HepG2 (cell line): Measurements from ENCODE around the gene AKTIP. TPM values are rescaled to one million over a fixed set of nuclear protein-coding genes. Genes with fewer than 3 reads are reported as not detected.
A peak's percentile ranks its signal among the peaks of the same experiment; 100 is the strongest.

ENCODE experiments used
- ATAC-seq: fragments of 200-7000 bp; cut with Tn5 transposase; 3 replicates; pipeline ENCODE4 v1.9.1; 2020; ENCODE audit warnings: mild to moderate bottlenecking, moderate library complexity
- BruUV-seq: library from RNA; stranded (reverse); fragments of 400-500 nt; replicated peaks from 2 replicates; lab custom pipeline; 2021; lab: Mats Ljungman, UMichigan
- CTCF ChIA-PET: fragments of 300-600 bp; formaldehyde crosslinking; extraction: SDS; loops from one replicate; lab custom pipeline; 2021; ENCODE audit warnings: low total read pairs, inconsistent platforms, low intra/inter-chr PET ratio; lab: Yijun Ruan, JAX
- POLR2A ChIA-PET: fragments of 350-600 bp; sonication (Branson Sonifier 250); formaldehyde crosslinking; loops from one replicate; lab custom pipeline; 2020; ENCODE audit warnings: antibody characterized with exemption, inconsistent platforms; lab: Yijun Ruan, JAX
- DNase-seq: peaks from one replicate; pipeline ENCODE4 v3.0.0-alpha.2; 2015; ENCODE audit warnings: low spot score
- FAIRE-seq: peaks from 3 replicates; lab custom pipeline; 2011; peaks lifted over from hg19 to GRCh38; lab: Jason Lieb, UNC
- H2AFZ ChIP-seq: one replicate; pipeline ENCODE4 v1.6.1; 2011; ENCODE audit warnings: low read length, inconsistent platforms
- H3K27ac ChIP-seq: fragments of 300-600 bp; 3 replicates; pipeline ENCODE4 v1.8.0; 2011; ENCODE audit warnings: mixed run types, mild to moderate bottlenecking, mixed read lengths, low read length, inconsistent platforms; ENCODE audit not compliant: insufficient read depth; ENCODE audit errors: extremely low read length
- H3K27me3 ChIP-seq, 2 experiments: fragments of 200-600 bp in 1 of 2; 2 replicates in 1 of 2; 3 replicates in 1 of 2; pipeline versions ENCODE4 v1.6.0 to v1.8.0; 2011; ENCODE audit warnings: low read length in 2 of 2, mild to moderate bottlenecking in 2 of 2, moderate library complexity in 2 of 2, inconsistent platforms in 1 of 2; ENCODE audit not compliant: insufficient read depth in 2 of 2, control insufficient read depth in 1 of 2
- H3K36me3 ChIP-seq, 2 experiments: fragments of 200-600 bp in 1 of 2; replicated peaks in 1 of 2; 2 replicates in 1 of 2; 3 replicates in 1 of 2; pipeline versions ENCODE4 v1.5.1 to v1.8.0; 2011; ENCODE audit warnings: low read length in 2 of 2, inconsistent platforms in 1 of 2; ENCODE audit not compliant: insufficient read depth in 2 of 2, control insufficient read depth in 1 of 2
- H3K4me1 ChIP-seq: 2 replicates; pipeline ENCODE4 v1.5.1; 2012; ENCODE audit warnings: low read length, inconsistent platforms; ENCODE audit not compliant: insufficient read depth
- H3K4me2 ChIP-seq: 2 replicates; pipeline ENCODE4 v1.6.0; 2011; ENCODE audit warnings: low read depth, low read length, inconsistent platforms
- H3K4me3 ChIP-seq, 3 experiments: fragments of 200-600 bp in 1 of 3; sonication (generic), shearing (Covaris generic) in 1 of 3; replicated peaks in 1 of 3; 2 replicates each; pipeline ENCODE4 v1.5.1; 2011 to 2016; ENCODE audit warnings: low read length in 3 of 3, inconsistent platforms in 2 of 3, low read depth in 2 of 3, mild to moderate bottlenecking in 2 of 3, control low read depth in 1 of 3, mixed read lengths in 1 of 3; ENCODE audit not compliant: insufficient read depth in 1 of 3
- H3K79me2 ChIP-seq: one replicate; pipeline ENCODE4 v1.6.1; 2011; ENCODE audit warnings: low read length, inconsistent platforms; ENCODE audit not compliant: insufficient read depth
- H3K9ac ChIP-seq: 2 replicates; pipeline ENCODE4 v1.6.0; 2011; ENCODE audit warnings: mild to moderate bottlenecking, low read depth, low read length, inconsistent platforms; ENCODE audit not compliant: insufficient read depth
- H3K9me3 ChIP-seq: 2 replicates; pipeline ENCODE4 v1.5.1; 2012; ENCODE audit warnings: mild to moderate bottlenecking, low read length
- H4K20me1 ChIP-seq: 2 replicates; pipeline ENCODE4 v1.6.0; 2011; ENCODE audit warnings: inconsistent platforms, mild to moderate bottlenecking, low read length, moderate library complexity; ENCODE audit not compliant: insufficient read depth
- ATF7-NPFF ChIP-seq: sonication (generic); formaldehyde crosslinking; IDR thresholded peaks from 2 replicates; pipeline ENCODE4 v1.8.1; 2023; ENCODE audit warnings: mild to moderate bottlenecking, low read depth, missing genetic modification reagents, moderate library complexity
- BCL6 ChIP-seq: IDR thresholded peaks from 2 replicates; pipeline ENCODE4 v1.6.1; 2016; ENCODE audit warnings: missing genetic modification reagents, missing compliant biosample characterization
- FOSL2 ChIP-seq: sonication (generic); formaldehyde crosslinking; IDR thresholded peaks from 2 replicates; pipeline ENCODE4 v1.4.0; 2020; ENCODE audit warnings: missing genetic modification reagents
- HNRNPH1 ChIP-seq: fragments of 200-400 bp; formaldehyde crosslinking; optimal IDR thresholded peaks from 2 replicates; pipeline ENCODE3; 2017; ENCODE audit warnings: mild to moderate bottlenecking, low read depth, low read length
- HOXD1 ChIP-seq: sonication (generic); formaldehyde crosslinking; IDR thresholded peaks from 2 replicates; pipeline ENCODE4 v1.5.0; 2020; ENCODE audit warnings: missing genetic modification reagents
- JUND ChIP-seq: sonication (generic); formaldehyde crosslinking; IDR thresholded peaks from 2 replicates; pipeline ENCODE4 v1.8.0; 2022; ENCODE audit warnings: mild to moderate bottlenecking, missing genetic modification reagents
- MAZ ChIP-seq, 2 experiments: sonication (generic) in 1 of 2; formaldehyde crosslinking in 1 of 2; IDR thresholded peaks; 2 replicates each; pipeline versions ENCODE4 v1.5.0 to v1.6.1; 2012 to 2020; ENCODE audit warnings: low read depth in 2 of 2, mild to moderate bottlenecking in 2 of 2, borderline replicate concordance in 1 of 2, improper control_type of control experiment in 1 of 2, low read length in 1 of 2, missing genetic modification reagents in 1 of 2, moderate library complexity in 1 of 2
- PHF5A ChIP-seq: IDR thresholded peaks from one replicate; pipeline ENCODE4 v1.6.1; 2018; ENCODE audit warnings: low read depth, missing genetic modification reagents; ENCODE audit not compliant: unreplicated experiment
- TMF1 ChIP-seq: sonication (generic); formaldehyde crosslinking; IDR thresholded peaks from 2 replicates; pipeline ENCODE4 v1.8.1; 2022; ENCODE audit warnings: low read depth, missing genetic modification reagents
- XBP1 ChIP-seq: sonication (generic); formaldehyde crosslinking; IDR thresholded peaks from 2 replicates; pipeline ENCODE4 v1.5.0; 2020; ENCODE audit warnings: missing genetic modification reagents
- ZNF605 ChIP-seq: sonication (generic); formaldehyde crosslinking; IDR thresholded peaks from 2 replicates; pipeline ENCODE4 v1.8.0; 2022; ENCODE audit warnings: mild to moderate bottlenecking, missing genetic modification reagents
- ZNF772 ChIP-seq: sonication (generic); formaldehyde crosslinking; IDR thresholded peaks from 2 replicates; pipeline ENCODE4 v1.5.0; 2020; ENCODE audit warnings: mild to moderate bottlenecking, missing genetic modification reagents
- ZSCAN31 ChIP-seq: sonication (generic); formaldehyde crosslinking; IDR thresholded peaks from 2 replicates; pipeline ENCODE4 v1.5.0; 2020; ENCODE audit warnings: low read depth, mild to moderate bottlenecking, missing genetic modification reagents
- WGBS: methylation state at CpG from one replicate; pipeline ENCODE4 v1.1.6; 2017; ENCODE audit warnings: low lambda C conversion rate; 5-methylcytosine and 5-hydroxymethylcytosine counted together
- in situ Hi-C: cut with HindIII; loops from 2 replicates; pipeline ENCODE4 v1.10.0; 2017; ENCODE audit warnings: low pct_unique_long_range_greater_than_20kb; ENCODE audit not compliant: extremely low pct_ligation_motif_present
- intact Hi-C: fragments of 100-400 bp; cut with micrococcal nuclease; formaldehyde crosslinking; loops from one replicate; pipeline ENCODE4 v1.10.0; 2022; ENCODE audit not compliant: unreplicated experiment
- polyA plus RNA-seq, 8 experiments: library from polyadenylated mRNA; depleted of rRNA in 3 of 8; stranded (reverse) in 7 of 8; unstranded in 1 of 8; fragments of >200 nt; fragmentation: Illumina TruSeq in 4 of 8; extraction: Trizol in 4 of 8; gene quantifications; 2 replicates each; pipeline versions ENCODE4 v1.2.1 to v1.2.3, GENCODE V29; 2011 to 2016; ENCODE audit warnings: low read depth in 4 of 8, missing spikeins in 1 of 8, mixed read lengths in 1 of 8; ENCODE audit not compliant: insufficient read depth in 1 of 8
- total RNA-seq, 5 experiments: library from RNA; depleted of rRNA; stranded (reverse); fragments of >200 nt; fragmentation: Illumina TruSeq; extraction: Trizol; gene quantifications; 2 replicates each; pipeline ENCODE4 v1.2.3, GENCODE V29; 2016; ENCODE audit warnings: low read depth in 1 of 5
- TF ChIP-seq, protein P1 (sequence below): sonication (generic); formaldehyde crosslinking; IDR thresholded peaks from 2 replicates; pipeline ENCODE4 v1.8.0; 2022; ENCODE audit warnings: mild to moderate bottlenecking, missing genetic modification reagents; ENCODE audit not compliant: insufficient replicate concordance

AKTIP gene
- total and polyA plus RNA-seq, 2 of the 13 experiments (the other 11 are each of a cell fraction or from before 2014, with no cell fraction given): 28.8 to 49.0 TPM

DNA sequence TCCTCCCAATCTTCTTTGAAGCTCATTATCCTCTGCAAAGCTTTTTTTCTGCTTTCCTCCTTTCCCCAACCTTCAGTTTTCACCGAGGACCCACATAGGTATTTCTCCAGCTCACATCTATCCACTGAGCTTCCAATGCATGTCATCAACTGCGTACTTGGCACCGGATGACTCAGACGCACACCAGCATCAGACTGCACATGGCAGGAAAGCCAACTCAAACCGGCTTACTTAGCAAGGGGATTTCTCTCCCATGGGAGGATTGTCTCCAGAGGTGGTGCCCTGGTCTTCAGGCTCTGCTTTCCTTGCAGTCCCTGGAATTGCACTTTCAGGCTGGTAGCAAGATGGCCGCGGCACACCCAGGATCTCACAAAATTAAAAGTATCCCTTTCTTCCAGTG lies 1.7 kb upstream of the AKTIP start:
- Histone ChIP-seq H3K9ac (peak overlapping the region; percentile 73; the same call in 1 of the 2 replicates), H3K36me3 (no peaks in the 10 kb centered on the region), H3K4me3 (peak overlapping the region in 2 of 3 experiments; percentile 73 to 88; a peak in 3 of 6 replicates), H3K4me1 (peaks cover 32% of the 10 kb centered on the region), H3K27me3 (no peaks in the 10 kb centered on the region; a peak in 1 of 5 replicates), H3K9me3 (no peaks in the 10 kb centered on the region), H3K27ac (peak overlapping the region; percentile 71), H3K79me2 (peaks cover 14% of the 10 kb centered on the region), H4K20me1 (no peaks in the 10 kb centered on the region), H3K4me2 (peak overlapping the region; percentile 97), H2AFZ (no peak overlapping the region)
- DNase-seq: no peak
- no peak for ATAC-seq
- no TSS peak for BruUV-seq
- FAIRE-seq: no peak
- POLR2A ChIA-PET: interaction anchor here (1.0 to 2.5 kb wide), 7 partner anchors 8 to 781 kb away, joined by 3 to 20 read pairs (median 3); partner anchors contain the start of gene RBL2
- CTCF ChIA-PET: no interaction called here
- intact Hi-C loops: no loop called here
- TF ChIP-seq PHF5A (CRISPR knock-in tag) (peak; percentile 17), ZSCAN31 (CRISPR knock-in tag) (0 out of 2 replicates have a peak, but pooled peaks have one; percentile 14), HOXD1 (no peak), MAZ (IDR thresholded peaks at IDR 0.05; ENCODE audit: borderline replicate concordance, low read depth, low read length) (no peak), MAZ (CRISPR knock-in tag; IDR thresholded peaks at IDR 0.05; ENCODE audit: low read depth) (no peak), FOSL2 (CRISPR knock-in tag) (peak; percentile 25; the same call in 1 of the 2 replicates)
- 88% methylated on average over 7 of the region's 7 CpGs for WGBS
- in situ Hi-C loops: no loop called here

DNA sequence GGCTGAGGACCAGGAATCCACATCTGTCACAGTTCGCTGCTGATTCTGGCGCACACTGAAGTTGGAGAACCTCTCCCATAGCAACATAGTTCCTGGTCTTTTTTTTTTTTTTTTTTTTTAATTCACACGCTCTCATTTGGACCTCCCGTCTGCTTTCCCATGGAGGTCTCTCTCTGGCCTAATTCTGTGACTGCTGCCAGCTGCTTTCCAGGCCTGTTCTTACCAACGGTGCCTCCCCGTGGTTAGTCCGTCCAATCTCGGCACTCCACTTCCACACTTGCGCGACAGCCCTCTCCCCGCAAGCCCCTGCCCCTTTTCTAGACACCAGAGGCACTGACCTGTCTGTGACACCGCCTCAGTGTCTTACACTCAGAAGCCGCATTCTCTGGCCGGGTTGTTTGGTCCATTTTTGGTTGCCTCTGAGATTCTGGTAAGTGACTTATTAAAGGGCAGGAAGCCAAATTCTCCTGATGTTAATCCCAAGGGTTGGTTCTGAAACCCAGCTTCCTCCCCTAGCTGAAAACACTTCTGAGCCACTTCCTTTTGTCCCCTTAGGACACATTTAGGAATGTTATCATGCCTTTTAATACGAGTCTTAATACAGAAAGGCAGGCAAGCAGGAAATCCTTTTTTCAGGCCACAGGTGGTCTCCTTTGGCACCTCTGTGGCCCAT lies 1.1 kb upstream of the AKTIP start:
- peak overlapping the region; percentile 73 for H3K9ac ChIP-seq
- in situ Hi-C loops: no loop called here
- peak; percentile 15 for FAIRE-seq
- WGBS: 2% methylated on average over 15 of the region's 15 CpGs
- no peaks in the 10 kb centered on the region for H3K9me3 ChIP-seq
- peaks cover 27% of the 10 kb centered on the region for H3K4me1 ChIP-seq
- peak; percentile 0; the same call in 2 of the 3 replicates for ATAC-seq
- POLR2A ChIA-PET: interaction anchor here (0.6 to 2.5 kb wide), 17 partner anchors 7 to 781 kb away, joined by 3 to 23 read pairs (median 3); partner anchors contain the start of genes CHD9, FTO, RBL2 and RPGRIP1L
- BruUV-seq: TSS peak; percentile 91
- H3K27me3 ChIP-seq: no peaks in the 10 kb centered on the region; a peak in 1 of 5 replicates
- CTCF ChIA-PET: interaction anchor here (1.3 kb wide), 1 partner anchor 43 kb away, joined by 3 read pairs; no protein-coding TSS in a partner anchor
- intact Hi-C loops: no loop called here
- H3K4me3 ChIP-seq: peak overlapping the region; percentile 68 to 88 (median 73)
- no peak overlapping the region for H2AFZ ChIP-seq
- no peaks in the 10 kb centered on the region for H4K20me1 ChIP-seq
- DNase-seq: no peak
- peak overlapping the region; percentile 71 for H3K27ac ChIP-seq
- peak overlapping the region; percentile 97 for H3K4me2 ChIP-seq
- H3K79me2 ChIP-seq: peaks cover 14% of the 10 kb centered on the region
- H3K36me3 ChIP-seq: no peaks in the 10 kb centered on the region; a peak in 1 of 5 replicates
- TF ChIP-seq BCL6 (CRISPR knock-in tag): peak; percentile 14; the same call in 1 of the 2 replicates
- TF ChIP-seq TMF1 (CRISPR knock-in tag): peak; percentile 18; the same call in 1 of the 2 replicates
- no peak for TF ChIP-seq XBP1 (CRISPR knock-in tag)
- peak; percentile 11; the same call in 1 of the 2 replicates for TF ChIP-seq ZNF605 (CRISPR knock-in tag)
- peak; percentile 40; the same call in 1 of the 2 replicates for TF ChIP-seq ATF7-NPFF (CRISPR knock-in tag)
- 0 out of 2 replicates have a peak, but pooled peaks have one; percentile 57 for TF ChIP-seq ZNF772 (CRISPR knock-in tag)
- TF ChIP-seq, protein P1, sequence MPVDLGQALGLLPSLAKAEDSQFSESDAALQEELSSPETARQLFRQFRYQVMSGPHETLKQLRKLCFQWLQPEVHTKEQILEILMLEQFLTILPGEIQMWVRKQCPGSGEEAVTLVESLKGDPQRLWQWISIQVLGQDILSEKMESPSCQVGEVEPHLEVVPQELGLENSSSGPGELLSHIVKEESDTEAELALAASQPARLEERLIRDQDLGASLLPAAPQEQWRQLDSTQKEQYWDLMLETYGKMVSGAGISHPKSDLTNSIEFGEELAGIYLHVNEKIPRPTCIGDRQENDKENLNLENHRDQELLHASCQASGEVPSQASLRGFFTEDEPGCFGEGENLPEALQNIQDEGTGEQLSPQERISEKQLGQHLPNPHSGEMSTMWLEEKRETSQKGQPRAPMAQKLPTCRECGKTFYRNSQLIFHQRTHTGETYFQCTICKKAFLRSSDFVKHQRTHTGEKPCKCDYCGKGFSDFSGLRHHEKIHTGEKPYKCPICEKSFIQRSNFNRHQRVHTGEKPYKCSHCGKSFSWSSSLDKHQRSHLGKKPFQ: no peak
- no peak for TF ChIP-seq HNRNPH1
- TF ChIP-seq JUND (CRISPR knock-in tag): 0 out of 2 replicates have a peak, but pooled peaks have one; percentile 26
